ENCODE measurements around the gene RBM17. TPM values are rescaled to one million over a fixed set of nuclear protein-coding genes. Genes with fewer than 3 reads are reported as not detected.

The RBM17 gene
- total and polyA plus RNA-seq, 9 donors: 56.2 to 94.4 (median 70.3) TPM

GRCh38 chr10:6114299-6114698, 25.5 kb downstream of the RBM17 start:
- no peaks in the 10 kb centered on the region for H3K9me3 ChIP-seq
- WGBS, 3 donors: 89 to 91% (median 90%) methylated on average over 4 of the region's 4 CpGs
- no peak overlapping the region for H3K4me3 ChIP-seq
- H3K27me3 ChIP-seq: no peaks in the 10 kb centered on the region
- no peak for DNase-seq
- intact Hi-C loops (cut with DNase I): loop anchor here in 3 of 4 donors (5.0 to 10.0 kb wide), 2 partner anchors 91 to 288 kb away; partner anchors contain the start of gene PFKFB3 (in 2 of the 3)
- H3K36me3 ChIP-seq: no peaks in the 10 kb centered on the region
- H3K4me1 ChIP-seq (ENCODE audit: insufficient read depth): no peaks in the 10 kb centered on the region
- H3K27ac ChIP-seq: no peak overlapping the region
- TF ChIP-seq EP300 (IDR thresholded peaks at IDR 0.05) (no peak), POLR2A (IDR thresholded peaks at IDR 0.05) (no peak)
- TF ChIP-seq, protein P1, sequence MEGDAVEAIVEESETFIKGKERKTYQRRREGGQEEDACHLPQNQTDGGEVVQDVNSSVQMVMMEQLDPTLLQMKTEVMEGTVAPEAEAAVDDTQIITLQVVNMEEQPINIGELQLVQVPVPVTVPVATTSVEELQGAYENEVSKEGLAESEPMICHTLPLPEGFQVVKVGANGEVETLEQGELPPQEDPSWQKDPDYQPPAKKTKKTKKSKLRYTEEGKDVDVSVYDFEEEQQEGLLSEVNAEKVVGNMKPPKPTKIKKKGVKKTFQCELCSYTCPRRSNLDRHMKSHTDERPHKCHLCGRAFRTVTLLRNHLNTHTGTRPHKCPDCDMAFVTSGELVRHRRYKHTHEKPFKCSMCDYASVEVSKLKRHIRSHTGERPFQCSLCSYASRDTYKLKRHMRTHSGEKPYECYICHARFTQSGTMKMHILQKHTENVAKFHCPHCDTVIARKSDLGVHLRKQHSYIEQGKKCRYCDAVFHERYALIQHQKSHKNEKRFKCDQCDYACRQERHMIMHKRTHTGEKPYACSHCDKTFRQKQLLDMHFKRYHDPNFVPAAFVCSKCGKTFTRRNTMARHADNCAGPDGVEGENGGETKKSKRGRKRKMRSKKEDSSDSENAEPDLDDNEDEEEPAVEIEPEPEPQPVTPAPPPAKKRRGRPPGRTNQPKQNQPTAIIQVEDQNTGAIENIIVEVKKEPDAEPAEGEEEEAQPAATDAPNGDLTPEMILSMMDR (IDR thresholded peaks at IDR 0.05): no peak

GRCh38 chr10:6114805-6115341, 26.0 kb downstream of the RBM17 start:
- no peak for DNase-seq
- intact Hi-C loops (cut with DNase I): loop anchor here (5.0 to 10.0 kb wide), 3 partner anchors 87 to 287 kb away; partner anchors contain the start of gene PFKFB3 (in 3 of the 4)
- H3K27me3 ChIP-seq: no peaks in the 10 kb centered on the region
- H3K4me3 ChIP-seq: no peak overlapping the region
- H3K4me1 ChIP-seq (ENCODE audit: insufficient read depth): no peaks in the 10 kb centered on the region
- TF ChIP-seq, protein P1 (IDR thresholded peaks at IDR 0.05): no peak
- no peak for TF ChIP-seq EP300 (IDR thresholded peaks at IDR 0.05)
- TF ChIP-seq POLR2A (IDR thresholded peaks at IDR 0.05): no peak
- H3K9me3 ChIP-seq: no peaks in the 10 kb centered on the region
- peak overlapping the region in 1 of 2 donors; percentile 16 for H3K27ac ChIP-seq
- 62 to 69% (median 67%) methylated on average over 4 of the region's 4 CpGs for WGBS, 3 donors
- no peaks in the 10 kb centered on the region for H3K36me3 ChIP-seq

- no peak overlapping the region for H3K4me3 ChIP-seq
- H3K36me3 ChIP-seq: no peaks in the 10 kb centered on the region
- peak overlapping the region in 1 of 2 donors; percentile 16 for H3K27ac ChIP-seq
- no peak for DNase-seq
- WGBS, 3 donors: 59 to 70% (median 69%) methylated on average over 4 of the region's 4 CpGs
- H3K9me3 ChIP-seq: no peaks in the 10 kb centered on the region
- TF ChIP-seq EP300 (IDR thresholded peaks at IDR 0.05) (no peak), POLR2A (IDR thresholded peaks at IDR 0.05) (no peak)
- TF ChIP-seq, protein P1 (IDR thresholded peaks at IDR 0.05): no peak
- no peaks in the 10 kb centered on the region for H3K27me3 ChIP-seq
- H3K4me1 ChIP-seq (ENCODE audit: insufficient read depth): no peaks in the 10 kb centered on the region
- intact Hi-C loops (cut with DNase I): loop anchor here in 3 of 4 donors (5.0 to 10.0 kb wide), 3 partner anchors 87 to 287 kb away; partner anchors contain the start of gene PFKFB3 (in 3 of the 3)
Measured at GRCh38 chr10:6115411-6115810, 26.6 kb downstream of the RBM17 start.

GRCh38 chr10:6115824-6116350, 27.1 kb downstream of the RBM17 start:
- no peaks in the 10 kb centered on the region for H3K36me3 ChIP-seq
- TF ChIP-seq EP300 (IDR thresholded peaks at IDR 0.05) (no peak), POLR2A (IDR thresholded peaks at IDR 0.05) (no peak)
- TF ChIP-seq, protein P1 (IDR thresholded peaks at IDR 0.05): no peak
- peak overlapping the region in 1 of 2 donors; percentile 32 for H3K27ac ChIP-seq
- WGBS, 3 donors: 57 to 71% (median 67%) methylated on average over 3 of the region's 3 CpGs
- intact Hi-C loops (cut with DNase I): loop anchor here in 3 of 4 donors (5.0 to 10.0 kb wide), 3 partner anchors 86 to 286 kb away; partner anchors contain the start of gene PFKFB3 (in 3 of the 3)
- DNase-seq: no peak
- no peaks in the 10 kb centered on the region for H3K27me3 ChIP-seq
- H3K4me3 ChIP-seq: no peak overlapping the region
- no peaks in the 10 kb centered on the region for H3K9me3 ChIP-seq
- peaks cover 3% of the 10 kb centered on the region for H3K4me1 ChIP-seq (ENCODE audit: insufficient read depth)
